ENCODE results near the gene APOL6.

- TF ChIP-seq CTCF (IDR thresholded peaks at IDR 0.05) (no peak), EP300 (IDR thresholded peaks at IDR 0.05) (no peak)
Measured at GRCh38 chr22:35708453-35708852, 60.2 kb downstream of the APOL6 start.
